CD4-positive, alpha-beta T cell (primary cell): Measurements from ENCODE around the gene MCTP2. TPM values are rescaled to one million over a fixed set of nuclear protein-coding genes. Genes with fewer than 3 reads are reported as not detected.

Experiments
- ATAC-seq: fragments of 200-7000 bp; cut with Tn5 transposase; one replicate; pipeline ENCODE4 v1.10.0; 2022; ENCODE audit warnings: mild to moderate bottlenecking; ENCODE audit not compliant: poor library complexity
- CTCF ChIA-PET: fragments of 350-600 bp; sonication (Branson Sonifier 250); formaldehyde crosslinking; loops from one replicate; lab custom pipeline; 2021; ENCODE audit warnings: antibody characterized with exemption, inconsistent platforms; lab: Charles Lee
- POLR2A ChIA-PET: fragments of 350-600 bp; sonication (Branson Sonifier 250); formaldehyde crosslinking; loops from one replicate; lab custom pipeline; 2021; ENCODE audit warnings: antibody characterized with exemption, inconsistent platforms; lab: Charles Lee
- DNase-seq, 14 experiments: peaks; one replicate each; pipeline ENCODE4 v3.0.0-alpha.2; 2013 to 2020; ENCODE audit warnings: mixed read lengths in 2 of 14
- H3K27ac ChIP-seq, 2 donors: one replicate each; pipeline versions ENCODE4 v1.5.1 to v1.7.0; 2013; ENCODE audit warnings: low read length in 2 of 2, low read depth in 1 of 2, mild to moderate bottlenecking in 1 of 2
- H3K27me3 ChIP-seq, 2 experiments: 1 replicate in 1 of 2; 2 replicates in 1 of 2; pipeline versions ENCODE4 v1.6.1 to v1.7.0; 2013; ENCODE audit warnings: low read length in 2 of 2, control low read depth in 1 of 2, mild to moderate bottlenecking in 1 of 2, moderate library complexity in 1 of 2; ENCODE audit not compliant: insufficient read depth in 2 of 2, control insufficient read depth in 1 of 2
- H3K36me3 ChIP-seq: one replicate; pipeline ENCODE4 v1.6.1; 2013; ENCODE audit warnings: low read length, control low read depth; ENCODE audit not compliant: insufficient read depth
- H3K4me1 ChIP-seq: one replicate; pipeline ENCODE4 v1.6.1; 2013; ENCODE audit warnings: low read length, control low read depth; ENCODE audit not compliant: insufficient read depth
- H3K4me3 ChIP-seq: one replicate; pipeline ENCODE4 v1.5.1; 2013; ENCODE audit warnings: mild to moderate bottlenecking, low read length, moderate library complexity
- H3K9me3 ChIP-seq, 2 experiments: 1 replicate in 1 of 2; 2 replicates in 1 of 2; pipeline versions ENCODE4 v1.6.1 to v1.7.0; 2013; ENCODE audit warnings: low read length in 2 of 2, mild to moderate bottlenecking in 2 of 2, control low read depth in 1 of 2, moderate library complexity in 1 of 2; ENCODE audit not compliant: control insufficient read depth in 1 of 2, insufficient read depth in 1 of 2
- H3K27ac Mint-ChIP-seq: one replicate; pipeline ENCODE4 v1.8.0; 2020; ENCODE audit warnings: mixed read lengths
- H3K27me3 Mint-ChIP-seq: one replicate; pipeline ENCODE4 v1.8.0; 2021; ENCODE audit warnings: mixed read lengths
- H3K36me3 Mint-ChIP-seq: one replicate; pipeline ENCODE4 v1.8.0; 2021; ENCODE audit warnings: low read depth, mixed read lengths
- H3K4me1 Mint-ChIP-seq: one replicate; pipeline ENCODE4 v1.8.0; 2021; ENCODE audit warnings: low read depth, mixed read lengths
- H3K4me3 Mint-ChIP-seq: one replicate; pipeline ENCODE4 v1.8.0; 2020; ENCODE audit warnings: mild to moderate bottlenecking, mixed read lengths
- H3K9me3 Mint-ChIP-seq: one replicate; pipeline ENCODE4 v1.8.0; 2020; ENCODE audit warnings: mixed read lengths
- intact Hi-C, 2 experiments: fragments of 100-400 bp; cut with DNase I in 1 of 2; cut with micrococcal nuclease in 1 of 2; formaldehyde crosslinking; loops; one replicate each; pipeline versions ENCODE4 v1.15.1 to v1.9.0; 2023 to 2025; cut with DNase I, micrococcal nuclease
- total RNA-seq, 174 experiments: library from RNA in 2 of 174; stranded (reverse) in 2 of 174; gene quantifications; one replicate each; pipeline ENCODE4 v1.2.3 and lab custom pipeline; 2021 to 2026
- TF ChIP-seq, protein P1 (sequence below): fragments of 200-600 bp; IDR thresholded peaks from one replicate; pipeline ENCODE4 v1.8.0; 2022; ENCODE audit warnings: antibody characterized with exemption, mild to moderate bottlenecking

Gene MCTP2
- total RNA-seq, 2 experiments from 2014 or later = 8.0 to 10.8 TPM

DNA sequence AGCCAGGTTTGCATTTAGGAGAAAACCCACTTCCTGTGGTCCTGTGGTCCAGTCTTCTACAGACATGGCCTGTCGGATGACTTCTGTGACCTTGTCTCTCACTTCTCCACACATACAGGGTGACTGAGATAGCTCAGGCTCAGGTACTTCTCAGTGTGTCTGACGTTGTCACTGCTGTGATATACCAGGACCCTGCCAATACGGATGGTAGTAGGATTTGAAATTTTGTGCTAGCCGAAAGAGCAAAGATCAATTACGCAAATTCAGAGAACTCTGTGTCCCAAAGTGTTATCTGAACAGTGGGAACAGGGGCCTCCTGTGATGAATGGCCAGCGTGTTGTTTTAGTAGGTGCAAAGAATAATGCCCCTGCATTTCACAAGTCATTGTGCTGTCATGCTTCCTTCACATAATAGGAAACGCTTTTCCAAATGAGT is 128.9 kb downstream of the MCTP2 start:
- peaks cover 4% of the 10 kb centered on the region for H3K36me3 ChIP-seq
- H3K9me3 ChIP-seq = no peaks in the 10 kb centered on the region
- ATAC-seq (no peak), DNase-seq (no peak)
- H3K27me3 ChIP-seq = no peaks in the 10 kb centered on the region
- H3K4me1 Mint-ChIP-seq = no peaks in the 10 kb centered on the region
- ChIA-PET POLR2A (no interaction called here), CTCF (interaction anchor here (0.6 kb wide), 1 partner anchor 17 kb away, joined by 5 read pairs; no protein-coding TSS in a partner anchor)
- TF ChIP-seq, protein P1, sequence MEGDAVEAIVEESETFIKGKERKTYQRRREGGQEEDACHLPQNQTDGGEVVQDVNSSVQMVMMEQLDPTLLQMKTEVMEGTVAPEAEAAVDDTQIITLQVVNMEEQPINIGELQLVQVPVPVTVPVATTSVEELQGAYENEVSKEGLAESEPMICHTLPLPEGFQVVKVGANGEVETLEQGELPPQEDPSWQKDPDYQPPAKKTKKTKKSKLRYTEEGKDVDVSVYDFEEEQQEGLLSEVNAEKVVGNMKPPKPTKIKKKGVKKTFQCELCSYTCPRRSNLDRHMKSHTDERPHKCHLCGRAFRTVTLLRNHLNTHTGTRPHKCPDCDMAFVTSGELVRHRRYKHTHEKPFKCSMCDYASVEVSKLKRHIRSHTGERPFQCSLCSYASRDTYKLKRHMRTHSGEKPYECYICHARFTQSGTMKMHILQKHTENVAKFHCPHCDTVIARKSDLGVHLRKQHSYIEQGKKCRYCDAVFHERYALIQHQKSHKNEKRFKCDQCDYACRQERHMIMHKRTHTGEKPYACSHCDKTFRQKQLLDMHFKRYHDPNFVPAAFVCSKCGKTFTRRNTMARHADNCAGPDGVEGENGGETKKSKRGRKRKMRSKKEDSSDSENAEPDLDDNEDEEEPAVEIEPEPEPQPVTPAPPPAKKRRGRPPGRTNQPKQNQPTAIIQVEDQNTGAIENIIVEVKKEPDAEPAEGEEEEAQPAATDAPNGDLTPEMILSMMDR = no peak
- H3K9me3 Mint-ChIP-seq = no peaks in the 10 kb centered on the region
- H3K4me1 ChIP-seq = no peaks in the 10 kb centered on the region
- no peak overlapping the region for H3K4me3 ChIP-seq
- intact Hi-C loops = no loop called here
- H3K27ac ChIP-seq = no peak overlapping the region
- H3K27me3 Mint-ChIP-seq = no peaks in the 10 kb centered on the region
- H3K4me3 Mint-ChIP-seq = no peak overlapping the region
- H3K36me3 Mint-ChIP-seq = peaks cover 38% of the 10 kb centered on the region
- no peak overlapping the region for H3K27ac Mint-ChIP-seq

- H3K27ac Mint-ChIP-seq = no peak overlapping the region
- intact Hi-C loops = no loop called here
- no peaks in the 10 kb centered on the region for H3K4me1 Mint-ChIP-seq
- no peaks in the 10 kb centered on the region for H3K4me1 ChIP-seq
- no peak overlapping the region for H3K27ac ChIP-seq
- no peak overlapping the region for H3K4me3 ChIP-seq
- no peaks in the 10 kb centered on the region for H3K27me3 Mint-ChIP-seq
- H3K4me3 Mint-ChIP-seq = no peak overlapping the region
- no peak for DNase-seq
- TF ChIP-seq, protein P1 = no peak
- no peak for ATAC-seq
- H3K9me3 ChIP-seq = no peaks in the 10 kb centered on the region
- no peaks in the 10 kb centered on the region for H3K27me3 ChIP-seq
- no peaks in the 10 kb centered on the region for H3K9me3 Mint-ChIP-seq
- peaks cover 34% of the 10 kb centered on the region for H3K36me3 Mint-ChIP-seq
- H3K36me3 ChIP-seq = peaks cover 4% of the 10 kb centered on the region
- ChIA-PET POLR2A (no interaction called here), CTCF (interaction anchor here (0.9 kb wide), 1 partner anchor 38 kb away, joined by 3 read pairs; no protein-coding TSS in a partner anchor)
Measured at GRCh38 chr15:94362385-94363092, 131.2 kb downstream of the MCTP2 start.

- Histone ChIP-seq H3K36me3 (peaks cover 4% of the 10 kb centered on the region), H3K27ac (no peak overlapping the region), H3K27me3 (no peaks in the 10 kb centered on the region), H3K4me3 (no peak overlapping the region), H3K9me3 (no peaks in the 10 kb centered on the region), H3K4me1 (no peaks in the 10 kb centered on the region)
- no peaks in the 10 kb centered on the region for H3K9me3 Mint-ChIP-seq
- POLR2A ChIA-PET = no interaction called here
- TF ChIP-seq, protein P1 = no peak
- CTCF ChIA-PET = interaction anchor here (0.9 to 1.8 kb wide), 2 partner anchors 10 to 39 kb away, joined by 3 read pairs; no protein-coding TSS in a partner anchor
- no peak overlapping the region for H3K4me3 Mint-ChIP-seq
- ATAC-seq (no peak), DNase-seq (no peak)
- no peaks in the 10 kb centered on the region for H3K27me3 Mint-ChIP-seq
- intact Hi-C loops = no loop called here
- H3K27ac Mint-ChIP-seq = no peak overlapping the region
- H3K36me3 Mint-ChIP-seq = peaks cover 35% of the 10 kb centered on the region
- no peaks in the 10 kb centered on the region for H3K4me1 Mint-ChIP-seq
Measured at GRCh38 chr15:94363382-94363781, 132.0 kb downstream of the MCTP2 start.
